ENCODE results near the gene LTO1.
"Not testable (repeated sequence)": the region's sequence is repeated elsewhere in the genome, so short reads cannot be mapped to it uniquely, and the experiment has no call there.

The LTO1 gene

GRCh38 chr11:69700278-69701140, 25.4 kb upstream of the LTO1 start:
- DNase-seq: peak; percentile 71

- DNase-seq: no peak
Observed at GRCh38 chr11:69699213-69699612, 24.1 kb upstream of the LTO1 start.

GRCh38 chr11:69698362-69698761, 23.2 kb upstream of the LTO1 start:
- DNase-seq: no peak

- DNase-seq: no peak
Observed at GRCh38 chr11:69697861-69698260, 22.7 kb upstream of the LTO1 start.

- no peak for DNase-seq
Observed at GRCh38 chr11:69697469-69697843, 22.3 kb upstream of the LTO1 start.

- DNase-seq: peak; percentile 9
Observed at GRCh38 chr11:69696749-69697468, 21.8 kb upstream of the LTO1 start.

GRCh38 chr11:69695995-69696394, 20.8 kb upstream of the LTO1 start:
- DNase-seq: not testable (repeated sequence)

GRCh38 chr11:69695581-69695980, 20.4 kb upstream of the LTO1 start:
- DNase-seq: no peak

GRCh38 chr11:69694781-69695180, 19.6 kb upstream of the LTO1 start:
- DNase-seq: no peak

GRCh38 chr11:69692422-69692821, 17.3 kb upstream of the LTO1 start:
- no peak for DNase-seq

- DNase-seq: no peak
Observed at GRCh38 chr11:69691463-69691862, 16.3 kb upstream of the LTO1 start.

- DNase-seq: no peak
Observed at GRCh38 chr11:69689484-69690319, 14.5 kb upstream of the LTO1 start.

- not testable (repeated sequence) for DNase-seq
Observed at GRCh38 chr11:69687969-69688771, 13.0 kb upstream of the LTO1 start.

GRCh38 chr11:69686856-69687255, 11.7 kb upstream of the LTO1 start:
- no peak for DNase-seq

GRCh38 chr11:69686452-69686851, 11.3 kb upstream of the LTO1 start:
- DNase-seq: no peak

GRCh38 chr11:69685348-69685747, 10.2 kb upstream of the LTO1 start:
- DNase-seq: no peak

GRCh38 chr11:69684651-69685050, 9.5 kb upstream of the LTO1 start:
- DNase-seq: no peak

- peak; percentile 17 for DNase-seq
Observed at GRCh38 chr11:69683764-69684333, 8.7 kb upstream of the LTO1 start.

- no peak for DNase-seq
Observed at GRCh38 chr11:69682681-69683326, 7.7 kb upstream of the LTO1 start.

GRCh38 chr11:69682221-69682620, 7.1 kb upstream of the LTO1 start:
- DNase-seq: no peak

- no peak for DNase-seq
Observed at GRCh38 chr11:69680688-69681087, 5.5 kb upstream of the LTO1 start.

GRCh38 chr11:69677749-69678148, 2.6 kb upstream of the LTO1 start:
- DNase-seq: no peak

Measured in NCI-H774 (cell line).